ENCODE results near the gene DEGS1. TPM values are rescaled to one million over a fixed set of nuclear protein-coding genes. Genes with fewer than 3 reads are reported as not detected.

The DEGS1 gene
- total and polyA plus RNA-seq, 2 of the 4 experiments (the other 2 are of a cell fraction): 54.8 to 109 TPM

- Histone ChIP-seq H3K9me1 (ENCODE audit: insufficient read depth, low read length) (peaks cover 3% of the 10 kb centered on the region; the same call in 1 of the 2 replicates), H3K4ac (ENCODE audit: low read depth, low read length) (no peak overlapping the region), H2BK15ac (ENCODE audit: low read depth, low read length) (no peak overlapping the region), H4K5ac (ENCODE audit: low read depth, low read length) (no peak overlapping the region), H2AK9ac (replicated peaks; ENCODE audit: low read depth, low read length, poor library complexity) (no peak overlapping the region), H3K14ac (replicated peaks; ENCODE audit: low read depth, low read length) (no peak overlapping the region), H4K8ac (ENCODE audit: low read depth in 2 of 2, low read length in 2 of 2) (no peak overlapping the region), H2BK5ac (ENCODE audit: low read depth, low read length, poor library complexity, severe bottlenecking) (no peak overlapping the region), H3K79me1 (ENCODE audit: low read depth in 1 of 2, low read length in 2 of 2) (peaks cover 10 to 49% of the 10 kb centered on the region in 2 experiments), H2AFZ (replicated peaks; ENCODE audit: low read length, poor library complexity) (no peak overlapping the region), H3K4me1 (ENCODE audit: control insufficient read depth, insufficient read depth, low read length) (peaks cover 2% of the 10 kb centered on the region; the same call in 1 of the 2 replicates), H3K27me3 (ENCODE audit: control insufficient read depth, insufficient read depth, low read length) (no peaks in the 10 kb centered on the region), H3K23ac (ENCODE audit: low read depth, low read length) (no peak overlapping the region), H3K4me3 (ENCODE audit: insufficient read depth, low read depth, low read length) (no peak overlapping the region), H3K18ac (ENCODE audit: low read depth, low read length) (no peak overlapping the region), H4K20me1 (ENCODE audit: insufficient read depth, low read length) (peaks cover 27% of the 10 kb centered on the region), H2BK20ac (ENCODE audit: low read depth, low read length) (no peak overlapping the region), H3K27ac (ENCODE audit: insufficient read depth, low read length) (no peak overlapping the region), H2BK120ac (ENCODE audit: low read depth, low read length) (no peak overlapping the region), H3K9me3 (ENCODE audit: control insufficient read depth, insufficient read depth, low read length) (no peaks in the 10 kb centered on the region), H3K4me2 (ENCODE audit: low read depth, low read length) (no peak overlapping the region), H3K9ac (ENCODE audit: low read depth, low read length) (no peak overlapping the region), H3K56ac (ENCODE audit: extremely low read depth, insufficient read depth, low read length) (no peak overlapping the region), H3K36me3 (ENCODE audit: control insufficient read depth, insufficient read depth, low read length) (peaks cover 22% of the 10 kb centered on the region), H2AK5ac (ENCODE audit: low read depth, low read length) (no peak overlapping the region), H4K91ac (ENCODE audit: insufficient read depth, low read depth, low read length) (no peak overlapping the region)
- ChIA-PET POLR2A (ENCODE audit: unreplicated experiment) (no interaction called here), CTCF (interaction anchor here (0.6 kb wide), 1 partner anchor 294 kb away, joined by 6 read pairs; no protein-coding TSS in a partner anchor)
- intact Hi-C loops (cut with micrococcal nuclease): no loop called here
- in situ Hi-C loops (cut with MboI; ENCODE audit: low sequenced_read_pairs): no loop called here
- ATAC-seq (ENCODE audit: low read depth) (no peak), DNase-seq (no peak)
- dilution Hi-C loops (cut with HindIII; ENCODE audit: low sequenced_read_pairs, unreplicated experiment): no loop called here
- WGBS, 2 experiments (ENCODE audit: extremely low coverage in 2 of 2, insufficient read length in 1 of 2): no CpG with 5 or more reads among the region's 8 CpGs
- no peak for TF ChIP-seq SMC3 (IDR thresholded peaks at IDR 0.05; ENCODE audit: low read depth, low read length)
- TF ChIP-seq FOS (IDR thresholded peaks at IDR 0.05; ENCODE audit: low read depth, low read length): no peak
- TF ChIP-seq POLR2A (IDR thresholded peaks at IDR 0.05; ENCODE audit: low read depth, low read length): no peak
- no peak for TF ChIP-seq RAD21 (IDR thresholded peaks at IDR 0.05; ENCODE audit: low read length)
- no peak for TF ChIP-seq MXI1 (IDR thresholded peaks at IDR 0.05; ENCODE audit: borderline replicate concordance, low read depth, low read length)
- no peak for TF ChIP-seq RCOR1 (IDR thresholded peaks at IDR 0.05; ENCODE audit: insufficient replicate concordance, low read length)
- no peak for TF ChIP-seq MAZ (IDR thresholded peaks at IDR 0.05; ENCODE audit: borderline replicate concordance, low read depth, low read length)
- TF ChIP-seq CHD1 (IDR thresholded peaks at IDR 0.05; ENCODE audit: low read depth, low read length): no peak
- TF ChIP-seq, protein P1, sequence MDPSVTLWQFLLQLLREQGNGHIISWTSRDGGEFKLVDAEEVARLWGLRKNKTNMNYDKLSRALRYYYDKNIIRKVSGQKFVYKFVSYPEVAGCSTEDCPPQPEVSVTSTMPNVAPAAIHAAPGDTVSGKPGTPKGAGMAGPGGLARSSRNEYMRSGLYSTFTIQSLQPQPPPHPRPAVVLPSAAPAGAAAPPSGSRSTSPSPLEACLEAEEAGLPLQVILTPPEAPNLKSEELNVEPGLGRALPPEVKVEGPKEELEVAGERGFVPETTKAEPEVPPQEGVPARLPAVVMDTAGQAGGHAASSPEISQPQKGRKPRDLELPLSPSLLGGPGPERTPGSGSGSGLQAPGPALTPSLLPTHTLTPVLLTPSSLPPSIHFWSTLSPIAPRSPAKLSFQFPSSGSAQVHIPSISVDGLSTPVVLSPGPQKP (IDR thresholded peaks at IDR 0.05; ENCODE audit: borderline replicate concordance, low read depth, low read length): no peak
- TF ChIP-seq CTCF (conservative IDR thresholded peaks at IDR 0.05; ENCODE audit: low read depth, low read length): no peak
- no peak for TF ChIP-seq USF2 (IDR thresholded peaks at IDR 0.05; ENCODE audit: low read depth, low read length)
- TF ChIP-seq BHLHE40 (IDR thresholded peaks at IDR 0.05; ENCODE audit: low read depth, low read length): no peak
- no peak for TF ChIP-seq NFE2L2 (IDR thresholded peaks at IDR 0.05; ENCODE audit: low read depth, low read length)
- no TSS peak for BruUV-seq (replicated peaks)
Measured at GRCh38 chr1:224193319-224193966, 10.4 kb downstream of the DEGS1 start.

Measured in IMR-90 (cell line).